HEK293 (cell line): ENCODE results near the gene ATG2A.

Experiments
- CTCF ChIA-PET: fragments of 350-600 bp; formaldehyde crosslinking; extraction: SDS; loops from one replicate; lab custom pipeline; 2021; ENCODE audit warnings: antibody characterized with exemption; lab: Yijun Ruan, JAX
- POLR2A ChIA-PET: fragments of 300-600 bp; formaldehyde crosslinking; extraction: SDS; loops from one replicate; lab custom pipeline; 2020; ENCODE audit warnings: antibody characterized with exemption, inconsistent platforms; lab: Yijun Ruan, JAX
- H3K27ac ChIP-seq: fragments of 200-500 bp; sonication (Bioruptor generic); 2 replicates; pipeline ENCODE4 v1.5.1; 2014; ENCODE audit warnings: low read depth, low read length, control low read depth, inconsistent platforms; ENCODE audit errors: extremely low read depth
- H3K36me3 ChIP-seq, 2 experiments: fragments of 200-500 bp in 1 of 2; sonication (Bioruptor generic) in 1 of 2; 1 replicate in 1 of 2; 2 replicates in 1 of 2; pipeline ENCODE4 v1.5.1; 2014 to 2017; ENCODE audit warnings: inconsistent platforms in 2 of 2, low read length in 2 of 2; ENCODE audit not compliant: control insufficient read depth in 2 of 2, insufficient read depth in 1 of 2
- H3K4me1 ChIP-seq: fragments of 200-500 bp; sonication (Bioruptor generic); 2 replicates; pipeline ENCODE4 v1.5.1; 2014; ENCODE audit warnings: mild to moderate bottlenecking, low read length, inconsistent platforms; ENCODE audit not compliant: control insufficient read depth, insufficient read depth
- H3K4me3 ChIP-seq: 2 replicates; pipeline ENCODE4 v1.5.1; 2011; ENCODE audit warnings: low read depth, mild to moderate bottlenecking, control low read depth, low read length, moderate library complexity
- H3K9me3 ChIP-seq: fragments of 200-500 bp; sonication (Bioruptor generic); 2 replicates; pipeline ENCODE4 v1.5.1; 2014; ENCODE audit warnings: low read depth, low read length, inconsistent platforms; ENCODE audit not compliant: control insufficient read depth, insufficient read depth
- HOXD13 ChIP-seq: sonication (generic); formaldehyde crosslinking; IDR thresholded peaks from 2 replicates; pipeline ENCODE4 v1.8.0; 2022; ENCODE audit warnings: missing genetic modification reagents, borderline replicate concordance
- PBX3 ChIP-seq: sonication (generic); formaldehyde crosslinking; IDR thresholded peaks from 2 replicates; pipeline ENCODE4 v1.8.1; 2022; ENCODE audit warnings: mild to moderate bottlenecking, moderate library complexity, missing genetic modification reagents
- PRDM2 ChIP-seq: fragments of 450-650 bp; formaldehyde crosslinking; IDR thresholded peaks from 2 replicates; pipeline ENCODE4 v1.5.1; 2016; ENCODE audit warnings: missing biosample characterization, missing genetic modification characterization, borderline replicate concordance
- PRDM4 ChIP-seq: fragments of 450-650 bp; formaldehyde crosslinking; IDR thresholded peaks from 2 replicates; pipeline ENCODE4 v1.5.1; 2017; ENCODE audit warnings: missing biosample characterization, missing genetic modification characterization
- SP3 ChIP-seq: fragments of 450-650 bp; formaldehyde crosslinking; IDR thresholded peaks from 2 replicates; pipeline ENCODE4 v1.5.1; 2016; ENCODE audit warnings: missing biosample characterization, missing genetic modification characterization
- ZBTB11 ChIP-seq: fragments of 450-650 bp; formaldehyde crosslinking; conservative IDR thresholded peaks from 2 replicates; pipeline ENCODE4 v1.5.1; 2016; ENCODE audit warnings: low read depth, missing biosample characterization, missing genetic modification characterization
- ZFHX2 ChIP-seq: fragments of 450-650 bp; formaldehyde crosslinking; conservative IDR thresholded peaks from 2 replicates; pipeline ENCODE4 v1.5.1; 2016; ENCODE audit warnings: missing biosample characterization, missing genetic modification characterization
- ZFP3 ChIP-seq: fragments of 450-650 bp; formaldehyde crosslinking; IDR thresholded peaks from 2 replicates; pipeline ENCODE4 v1.5.1; 2016; ENCODE audit warnings: low read depth, missing biosample characterization, missing genetic modification characterization
- ZIC2 ChIP-seq: fragments of 450-650 bp; formaldehyde crosslinking; IDR thresholded peaks from 2 replicates; pipeline ENCODE4 v1.5.1; 2016; ENCODE audit warnings: missing biosample characterization, missing genetic modification characterization
- ZNF184 ChIP-seq: fragments of 450-650 bp; IDR thresholded peaks from 2 replicates; pipeline ENCODE4 v1.5.1; 2018; ENCODE audit warnings: missing biosample characterization, mild to moderate bottlenecking, missing genetic modification characterization
- ZNF366 ChIP-seq: fragments of 450-650 bp; formaldehyde crosslinking; conservative IDR thresholded peaks from 2 replicates; pipeline ENCODE4 v1.5.1; 2016; ENCODE audit warnings: missing biosample characterization, missing genetic modification characterization
- ZNF548 ChIP-seq: fragments of 450-650 bp; formaldehyde crosslinking; IDR thresholded peaks from 2 replicates; pipeline ENCODE4 v1.5.1; 2016; ENCODE audit warnings: missing biosample characterization, missing genetic modification characterization

The ATG2A gene

GRCh38 chr11:64863391-64864060 is 53.5 kb downstream of the ATG2A start:
- TF ChIP-seq HOXD13 (CRISPR knock-in tag) = no peak
- TF ChIP-seq ZIC2 (tag by site-specific recombination) = peak; percentile 68
- no peak for TF ChIP-seq SP3 (tag by site-specific recombination)
- peak; percentile 39; the same call in 1 of the 2 replicates for TF ChIP-seq ZFHX2 (tag by site-specific recombination)
- H3K9me3 ChIP-seq = no peaks in the 10 kb centered on the region
- no peak overlapping the region for H3K27ac ChIP-seq
- H3K4me3 ChIP-seq = no peak overlapping the region
- H3K4me1 ChIP-seq = no peaks in the 10 kb centered on the region
- ChIA-PET CTCF (interaction anchor here (0.7 to 2.7 kb wide), 6 partner anchors 8 to 245 kb away, joined by 3 to 13 read pairs (median 4); partner anchors contain the start of gene EHD1), POLR2A (interaction anchor here (1.5 kb wide), 1 partner anchor 15 kb away, joined by 5 read pairs; the partner anchor contains the start of gene EHD1)
- H3K36me3 ChIP-seq = peaks cover 0 to 12% of the 10 kb centered on the region in 2 experiments; a peak in 1 of 3 replicates

GRCh38 chr11:64862987-64863390 is 54.0 kb downstream of the ATG2A start:
- Histone ChIP-seq H3K4me3 (no peak overlapping the region), H3K27ac (no peak overlapping the region), H3K9me3 (no peaks in the 10 kb centered on the region), H3K4me1 (no peaks in the 10 kb centered on the region), H3K36me3 (peaks cover 0 to 15% of the 10 kb centered on the region in 2 experiments; a peak in 1 of 3 replicates)
- CTCF ChIA-PET = interaction anchor here (0.7 to 2.7 kb wide), 2 partner anchors 14 kb away, joined by 4 to 12 read pairs; no protein-coding TSS in a partner anchor
- TF ChIP-seq PRDM4 (tag by site-specific recombination) = no peak
- no peak for TF ChIP-seq ZNF184 (tag by site-specific recombination)
- no peak for TF ChIP-seq PRDM2 (tag by site-specific recombination)
- POLR2A ChIA-PET = no interaction called here

- no peak overlapping the region for H3K4me3 ChIP-seq
- ChIA-PET POLR2A (interaction anchor here (0.6 to 1.5 kb wide), 4 partner anchors 8 to 578 kb away, joined by 3 to 5 read pairs (median 3); no protein-coding TSS in a partner anchor), CTCF (interaction anchor here (0.9 to 2.7 kb wide), 6 partner anchors 8 to 173 kb away, joined by 3 to 12 read pairs (median 6); no protein-coding TSS in a partner anchor)
- no peak overlapping the region for H3K27ac ChIP-seq
- H3K9me3 ChIP-seq = no peaks in the 10 kb centered on the region
- peaks cover 0 to 18% of the 10 kb centered on the region in 2 experiments; a peak in 1 of 3 replicates for H3K36me3 ChIP-seq
- H3K4me1 ChIP-seq = no peaks in the 10 kb centered on the region
- TF ChIP-seq ZFP3 (no peak), ZBTB11 (no peak), ZNF548 (tag by site-specific recombination) (no peak), ZNF366 (no peak), PBX3 (CRISPR knock-in tag) (no peak)
Measured at GRCh38 chr11:64861227-64861975, 55.6 kb downstream of the ATG2A start.
